Left lung (tissue), 10 donors: Measurements from ENCODE around the gene HECTD1. TPM values are rescaled to one million over a fixed set of nuclear protein-coding genes. Genes with fewer than 3 reads are reported as not detected.
A peak's percentile ranks its signal among the peaks of the same experiment; 100 is the strongest.

Source experiments
- ATAC-seq: fragments of 200-7000 bp; cut with Tn5 transposase; one replicate; pipeline ENCODE4 v1.9.1; 2020; ENCODE audit warnings: moderate library complexity
- DNase-seq, 4 donors: peaks; one replicate each; pipeline ENCODE4 v3.0.0-alpha.2; 2013 to 2020
- H3K27ac ChIP-seq, 2 donors: fragments of 200-600 bp; sonication (generic) in 1 of 2; one replicate each; pipeline versions ENCODE4 v1.5.0 to v1.8.0; 2020 to 2021
- H3K27me3 ChIP-seq, 2 donors: fragments of 200-600 bp; sonication (generic) in 1 of 2; one replicate each; pipeline versions ENCODE4 v1.5.0 to v1.8.0; 2020 to 2021
- H3K36me3 ChIP-seq, 2 donors: fragments of 200-600 bp; sonication (generic) in 1 of 2; one replicate each; pipeline versions ENCODE4 v1.5.0 to v1.8.0; 2020 to 2021
- H3K4me1 ChIP-seq, 2 donors: fragments of 200-600 bp; one replicate each; pipeline ENCODE4 v1.8.0; 2021
- H3K4me3 ChIP-seq, 2 donors: fragments of 200-600 bp; sonication (generic) in 1 of 2; one replicate each; pipeline versions ENCODE4 v1.5.0 to v1.8.0; 2020 to 2021; ENCODE audit warnings: mild to moderate bottlenecking in 1 of 2
- H3K9me3 ChIP-seq, 2 donors: fragments of 200-600 bp; sonication (generic) in 1 of 2; one replicate each; pipeline versions ENCODE4 v1.5.0 to v1.8.0; 2020 to 2021
- intact Hi-C, 2 donors: fragments of 100-400 bp; cut with DNase I; formaldehyde crosslinking; loops; one replicate each; pipeline versions ENCODE4 v1.11.2 to v1.14.2; 2022
- polyA plus RNA-seq, 6 donors: library from polyadenylated mRNA; unstranded; fragments of 120-200 nt; gene quantifications; one replicate each; pipeline ENCODE4 v1.2.1, GENCODE V29; 2013; ENCODE audit not compliant: insufficient read length in 6 of 6
- total RNA-seq, 2 donors: library from RNA; stranded (reverse); fragmentation: NEBNext Ultra II Directional; extraction: Animal tissue kit (Norgen Biotek cat#: 25700); gene quantifications; one replicate each; pipeline ENCODE4 v1.2.1, GENCODE V29; 2021
- TF ChIP-seq, protein P1 (sequence below), 2 donors: fragments of 200-600 bp; sonication (generic) in 1 of 2; IDR thresholded peaks; one replicate each; pipeline versions ENCODE4 v1.5.0 to v1.8.0; 2021; ENCODE audit warnings: antibody characterized with exemption in 2 of 2
- donor health status: DM: no; HTN: yes; CAD: no.
- donor health status: DM: no; HTN: no; CAD: no.

HECTD1 gene
- total and polyA plus RNA-seq, 8 donors: 160 to 203 (median 192) TPM

DNA sequence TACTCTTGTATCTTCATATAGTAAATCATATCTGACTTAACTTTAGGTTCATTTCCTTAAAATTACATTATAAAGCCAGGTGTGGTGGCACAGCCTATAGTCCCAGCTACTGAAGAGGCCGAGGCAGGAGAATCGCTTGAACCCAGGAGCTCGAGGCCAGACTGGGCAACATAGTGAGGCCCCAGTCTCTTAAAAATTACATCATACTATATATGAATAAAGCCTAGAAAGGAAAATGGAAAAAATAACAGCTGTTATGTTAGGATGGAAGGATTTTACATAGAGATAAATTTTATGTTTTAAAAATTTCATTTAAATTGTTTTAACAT lies 4.2 kb downstream of the HECTD1 start:
- TF ChIP-seq, protein P1, sequence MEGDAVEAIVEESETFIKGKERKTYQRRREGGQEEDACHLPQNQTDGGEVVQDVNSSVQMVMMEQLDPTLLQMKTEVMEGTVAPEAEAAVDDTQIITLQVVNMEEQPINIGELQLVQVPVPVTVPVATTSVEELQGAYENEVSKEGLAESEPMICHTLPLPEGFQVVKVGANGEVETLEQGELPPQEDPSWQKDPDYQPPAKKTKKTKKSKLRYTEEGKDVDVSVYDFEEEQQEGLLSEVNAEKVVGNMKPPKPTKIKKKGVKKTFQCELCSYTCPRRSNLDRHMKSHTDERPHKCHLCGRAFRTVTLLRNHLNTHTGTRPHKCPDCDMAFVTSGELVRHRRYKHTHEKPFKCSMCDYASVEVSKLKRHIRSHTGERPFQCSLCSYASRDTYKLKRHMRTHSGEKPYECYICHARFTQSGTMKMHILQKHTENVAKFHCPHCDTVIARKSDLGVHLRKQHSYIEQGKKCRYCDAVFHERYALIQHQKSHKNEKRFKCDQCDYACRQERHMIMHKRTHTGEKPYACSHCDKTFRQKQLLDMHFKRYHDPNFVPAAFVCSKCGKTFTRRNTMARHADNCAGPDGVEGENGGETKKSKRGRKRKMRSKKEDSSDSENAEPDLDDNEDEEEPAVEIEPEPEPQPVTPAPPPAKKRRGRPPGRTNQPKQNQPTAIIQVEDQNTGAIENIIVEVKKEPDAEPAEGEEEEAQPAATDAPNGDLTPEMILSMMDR (IDR thresholded peaks at IDR 0.05): no peak
- Histone ChIP-seq H3K9me3 (no peaks in the 10 kb centered on the region), H3K27me3 (no peaks in the 10 kb centered on the region), H3K36me3 (peaks cover 0 to 26% of the 10 kb centered on the region in 2 donors), H3K27ac (no peak overlapping the region), H3K4me1 (peaks cover 6 to 57% of the 10 kb centered on the region in 2 donors), H3K4me3 (no peak overlapping the region)
- intact Hi-C loops: no loop called here
- DNase-seq: no peak
- no peak for ATAC-seq

DNA sequence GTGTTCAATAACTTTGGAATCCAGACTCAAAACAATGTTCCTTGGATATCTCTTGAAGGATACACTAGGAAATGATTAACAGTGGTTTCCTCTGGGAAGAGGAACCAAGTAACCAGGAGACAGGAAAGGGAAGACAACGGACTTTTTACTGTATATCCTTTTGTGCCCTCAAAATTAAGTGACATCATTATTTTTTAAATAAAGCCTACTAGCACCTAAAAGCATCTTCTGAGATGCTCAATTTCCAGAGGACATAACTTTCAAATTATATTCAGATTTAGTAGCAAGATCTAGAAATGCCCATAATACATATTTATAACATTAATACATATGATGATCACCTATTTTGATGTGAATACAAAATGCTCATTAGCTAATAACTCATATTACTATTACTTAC lies 6.5 kb downstream of the HECTD1 start:
- intact Hi-C loops: no loop called here
- Histone ChIP-seq H3K9me3 (no peaks in the 10 kb centered on the region), H3K36me3 (peaks cover 0 to 30% of the 10 kb centered on the region in 2 donors), H3K27me3 (no peaks in the 10 kb centered on the region), H3K4me1 (peaks cover 13 to 75% of the 10 kb centered on the region in 2 donors), H3K27ac (no peak overlapping the region), H3K4me3 (no peak overlapping the region)
- no peak for ATAC-seq
- DNase-seq: no peak
- TF ChIP-seq, protein P1 (IDR thresholded peaks at IDR 0.05): no peak

DNA sequence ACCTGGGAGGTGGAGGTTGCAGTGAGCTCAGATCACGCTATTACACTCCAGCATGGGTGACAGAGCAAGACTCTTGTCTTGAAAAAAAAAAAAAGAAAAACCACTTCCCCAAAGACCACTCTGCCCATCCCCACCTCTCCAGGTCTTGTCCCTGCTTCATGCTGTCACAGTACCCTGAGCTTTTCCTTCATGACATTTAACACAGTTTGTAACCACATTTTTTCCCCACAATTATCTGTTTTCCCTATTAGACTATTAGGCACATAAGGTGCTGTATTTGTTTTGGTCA lies 6.9 kb downstream of the HECTD1 start:
- H3K9me3 ChIP-seq: no peaks in the 10 kb centered on the region
- intact Hi-C loops: no loop called here
- H3K4me3 ChIP-seq: no peak overlapping the region
- DNase-seq (no peak), ATAC-seq (no peak)
- TF ChIP-seq, protein P1 (IDR thresholded peaks at IDR 0.05): no peak
- H3K27me3 ChIP-seq: no peaks in the 10 kb centered on the region
- H3K4me1 ChIP-seq: peaks cover 14 to 71% of the 10 kb centered on the region in 2 donors
- no peak overlapping the region for H3K27ac ChIP-seq
- H3K36me3 ChIP-seq: peaks cover 0 to 32% of the 10 kb centered on the region in 2 donors

DNA sequence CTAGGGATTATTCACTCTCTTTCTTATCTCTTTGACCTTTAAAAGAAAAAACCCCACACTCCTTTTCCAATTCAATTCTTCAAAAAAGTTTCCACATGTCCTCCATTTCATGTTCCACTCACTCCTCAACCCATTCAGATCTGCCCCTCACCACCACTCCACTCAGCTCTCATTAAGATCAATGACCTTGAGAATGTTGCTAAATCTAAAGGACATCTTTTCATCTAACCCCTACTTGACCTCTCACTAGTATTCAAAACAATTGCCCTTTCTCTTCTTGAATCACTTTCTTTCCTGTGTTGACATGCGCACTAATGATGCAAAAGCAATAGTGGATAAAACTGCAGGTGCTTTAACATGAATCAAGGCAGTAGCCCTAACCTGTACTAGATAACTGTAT lies 9.9 kb downstream of the HECTD1 start:
- DNase-seq (no peak), ATAC-seq (peak; percentile 39)
- peak overlapping the region in 1 of 2 donors; percentile 9 for H3K27ac ChIP-seq
- no peak overlapping the region for H3K4me3 ChIP-seq
- no peaks in the 10 kb centered on the region for H3K27me3 ChIP-seq
- no peaks in the 10 kb centered on the region for H3K9me3 ChIP-seq
- TF ChIP-seq, protein P1 (IDR thresholded peaks at IDR 0.05): no peak
- H3K36me3 ChIP-seq: peaks cover 0 to 25% of the 10 kb centered on the region in 2 donors
- intact Hi-C loops: no loop called here
- H3K4me1 ChIP-seq: peaks cover 17 to 72% of the 10 kb centered on the region in 2 donors

DNA sequence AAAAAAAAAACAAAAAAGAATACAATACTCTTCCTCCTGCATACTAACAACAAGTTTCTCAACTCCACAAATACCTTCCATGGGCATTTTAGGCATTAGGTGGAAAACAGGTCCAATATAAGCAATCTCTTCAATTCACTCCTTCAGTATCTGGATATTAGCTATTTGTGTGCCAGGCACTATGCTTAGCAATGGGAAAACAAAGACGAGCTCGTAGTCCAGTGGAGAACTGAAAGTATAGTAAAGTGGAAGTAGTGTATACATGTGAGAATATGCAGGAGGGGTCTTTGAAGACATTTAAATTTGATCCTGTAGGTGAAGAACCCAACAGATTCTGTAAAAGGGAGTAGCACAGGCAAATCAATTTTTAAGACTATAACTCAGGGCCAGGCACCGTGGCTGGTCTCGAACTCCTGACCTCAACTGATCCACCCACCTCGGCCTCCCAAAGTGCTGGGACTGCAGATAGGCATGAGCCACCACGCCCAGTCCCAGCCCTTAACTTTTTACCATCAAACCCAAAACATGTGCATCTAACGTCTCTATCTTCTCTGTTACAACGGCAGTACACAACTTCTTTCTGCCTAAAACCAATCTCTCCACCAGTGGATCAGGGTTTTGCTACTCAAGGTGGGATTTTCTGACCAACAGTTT lies 10.6 kb downstream of the HECTD1 start:
- Histone ChIP-seq H3K27ac (no peak overlapping the region), H3K36me3 (peaks cover 0 to 24% of the 10 kb centered on the region in 2 donors), H3K9me3 (no peaks in the 10 kb centered on the region), H3K4me3 (no peak overlapping the region), H3K27me3 (no peaks in the 10 kb centered on the region), H3K4me1 (peaks cover 17 to 71% of the 10 kb centered on the region in 2 donors)
- TF ChIP-seq, protein P1 (IDR thresholded peaks at IDR 0.05): no peak
- ATAC-seq: peak; percentile 9
- intact Hi-C loops: no loop called here
- no peak for DNase-seq
